ENCODE data around the gene OBSCN.

The OBSCN gene

DNA sequence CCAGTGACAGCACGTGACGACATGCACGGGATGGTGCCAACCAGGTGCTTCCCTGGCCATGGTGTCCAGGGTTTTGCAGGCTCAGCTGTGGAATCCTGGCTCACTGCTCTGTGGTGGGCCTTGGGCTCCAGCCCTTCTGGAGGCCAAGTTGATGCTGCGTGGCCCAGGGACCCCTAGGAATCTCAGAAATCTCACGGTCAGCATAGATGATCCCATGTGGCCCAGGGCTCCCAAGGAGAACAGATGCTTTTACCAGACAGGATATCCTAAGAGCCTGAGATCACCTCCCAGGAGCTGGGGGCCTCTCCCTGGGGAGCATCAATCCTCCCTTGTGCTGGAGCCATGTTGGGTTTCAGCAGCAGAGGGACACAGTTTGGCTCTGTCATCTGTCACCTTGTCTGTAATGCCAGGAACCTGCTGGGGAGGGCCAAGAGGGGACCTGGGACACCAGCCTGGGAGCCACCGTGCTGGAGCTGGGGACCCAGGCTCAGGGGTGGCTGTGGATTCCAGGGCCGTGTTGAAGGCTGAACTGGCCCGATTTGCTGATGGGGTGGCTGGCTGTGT, 134.9 kb downstream of the OBSCN start:
- no peak for DNase-seq

DNA sequence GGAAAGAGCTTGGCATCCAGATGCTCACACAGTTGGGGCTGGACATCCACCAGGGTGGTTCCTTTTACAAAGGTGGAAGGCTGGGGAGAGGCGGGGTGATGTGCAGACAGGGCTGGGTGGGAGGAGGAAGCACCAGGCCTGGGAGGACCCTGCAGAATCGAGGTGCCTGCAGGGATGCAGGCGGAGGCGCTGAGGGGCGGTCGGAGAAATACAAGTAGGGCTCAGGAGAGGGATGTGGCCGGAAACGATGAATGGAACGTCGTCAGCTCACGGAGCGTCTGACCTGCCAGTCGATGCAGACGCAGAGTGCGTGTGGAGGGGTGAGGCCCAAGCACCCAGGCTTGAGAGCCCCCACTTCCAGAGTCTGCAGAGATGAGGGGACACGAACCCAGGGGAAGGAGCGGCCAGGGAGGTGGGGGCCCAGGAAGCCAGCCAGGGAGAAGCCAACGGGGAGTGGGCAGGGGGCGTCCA, 135.4 kb downstream of the OBSCN start:
- DNase-seq = no peak

- no peak for DNase-seq
Observed at GRCh38 chr1:228344631-228345072, 136.8 kb downstream of the OBSCN start.

- DNase-seq = no peak
Observed at GRCh38 chr1:228345201-228345930, 137.5 kb downstream of the OBSCN start.

DNA sequence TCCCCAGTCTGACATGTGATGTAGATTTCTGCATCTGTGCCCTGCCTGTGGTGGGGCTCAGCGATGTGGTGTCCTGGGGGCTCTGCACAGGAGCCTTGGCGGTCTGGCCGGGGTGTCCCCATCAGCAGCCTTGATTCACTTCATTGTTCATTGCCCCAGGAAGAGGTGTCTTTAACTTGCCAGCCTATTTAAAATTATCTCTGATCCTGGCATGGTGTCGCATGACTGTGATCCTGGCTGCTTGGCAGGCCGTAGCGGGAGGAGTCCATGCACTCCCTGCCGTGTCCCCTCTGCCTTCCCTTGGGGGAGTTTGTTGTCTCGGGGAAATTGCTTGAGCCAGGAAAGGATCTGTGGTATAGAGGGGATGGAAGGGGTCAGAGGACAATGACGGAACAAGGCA, 138.9 kb downstream of the OBSCN start:
- no peak for DNase-seq

- no peak for DNase-seq
Observed at GRCh38 chr1:228347181-228347580, 139.3 kb downstream of the OBSCN start.

DNA sequence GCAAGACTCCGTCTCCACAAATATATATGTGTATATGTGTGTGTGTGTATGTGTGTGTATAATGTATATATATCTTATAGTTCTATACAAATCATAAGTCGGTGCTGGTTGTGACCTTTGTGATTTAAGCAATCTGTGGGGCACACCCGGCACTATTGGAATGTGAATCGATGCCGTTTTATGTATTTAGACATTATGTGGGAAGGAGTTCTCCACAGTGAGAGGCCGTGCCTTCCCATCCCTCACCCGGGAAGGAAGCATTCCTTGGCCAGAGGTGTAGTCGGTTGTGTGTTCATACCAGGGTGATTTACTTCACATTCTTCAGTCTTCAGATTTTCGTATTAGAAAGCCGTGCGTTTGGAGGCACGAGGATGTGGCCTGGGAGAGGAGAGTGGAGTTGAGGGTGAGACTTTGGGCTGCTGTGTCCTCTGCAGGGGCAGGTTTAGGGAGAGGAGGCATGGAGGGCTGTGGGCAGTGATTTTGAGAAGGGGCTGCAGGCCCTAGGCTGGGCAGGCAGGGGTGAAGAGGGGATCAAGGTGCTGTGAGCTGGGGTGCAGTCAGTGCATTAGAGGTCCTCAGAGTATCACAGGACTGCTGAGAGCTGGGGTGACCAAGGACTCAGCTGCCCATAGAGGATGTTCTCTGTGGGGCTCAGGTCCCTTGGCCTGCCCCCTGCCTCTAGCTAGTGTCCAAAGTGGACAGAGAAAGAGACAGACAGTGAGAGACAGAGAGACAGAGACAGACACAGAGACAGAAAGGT, 141.0 kb downstream of the OBSCN start:
- no peak for DNase-seq

DNA sequence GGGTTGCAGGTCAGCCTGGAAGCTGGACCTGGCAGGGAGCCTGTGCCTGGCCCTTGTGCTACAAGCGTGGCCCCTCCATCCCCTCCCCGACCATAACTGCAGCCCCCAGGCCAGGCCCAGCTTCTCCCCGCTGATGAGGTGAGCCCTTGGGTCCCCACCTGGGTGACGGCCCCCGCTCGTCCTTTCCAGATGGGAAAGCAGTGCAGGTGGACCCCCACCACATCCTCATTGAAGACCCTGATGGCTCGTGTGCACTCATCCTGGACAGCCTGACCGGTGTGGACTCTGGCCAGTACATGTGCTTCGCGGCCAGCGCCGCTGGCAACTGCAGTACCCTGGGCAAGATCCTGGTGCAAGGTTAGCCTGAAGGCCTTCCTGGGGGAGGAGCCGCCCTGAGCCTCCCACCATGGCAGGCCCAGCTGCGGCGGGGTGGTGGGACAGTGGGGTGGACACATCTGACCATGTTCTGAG, 141.9 kb downstream of the OBSCN start:
- no peak for DNase-seq

- no peak for DNase-seq
Observed at GRCh38 chr1:228350179-228350742, 142.4 kb downstream of the OBSCN start.

DNA sequence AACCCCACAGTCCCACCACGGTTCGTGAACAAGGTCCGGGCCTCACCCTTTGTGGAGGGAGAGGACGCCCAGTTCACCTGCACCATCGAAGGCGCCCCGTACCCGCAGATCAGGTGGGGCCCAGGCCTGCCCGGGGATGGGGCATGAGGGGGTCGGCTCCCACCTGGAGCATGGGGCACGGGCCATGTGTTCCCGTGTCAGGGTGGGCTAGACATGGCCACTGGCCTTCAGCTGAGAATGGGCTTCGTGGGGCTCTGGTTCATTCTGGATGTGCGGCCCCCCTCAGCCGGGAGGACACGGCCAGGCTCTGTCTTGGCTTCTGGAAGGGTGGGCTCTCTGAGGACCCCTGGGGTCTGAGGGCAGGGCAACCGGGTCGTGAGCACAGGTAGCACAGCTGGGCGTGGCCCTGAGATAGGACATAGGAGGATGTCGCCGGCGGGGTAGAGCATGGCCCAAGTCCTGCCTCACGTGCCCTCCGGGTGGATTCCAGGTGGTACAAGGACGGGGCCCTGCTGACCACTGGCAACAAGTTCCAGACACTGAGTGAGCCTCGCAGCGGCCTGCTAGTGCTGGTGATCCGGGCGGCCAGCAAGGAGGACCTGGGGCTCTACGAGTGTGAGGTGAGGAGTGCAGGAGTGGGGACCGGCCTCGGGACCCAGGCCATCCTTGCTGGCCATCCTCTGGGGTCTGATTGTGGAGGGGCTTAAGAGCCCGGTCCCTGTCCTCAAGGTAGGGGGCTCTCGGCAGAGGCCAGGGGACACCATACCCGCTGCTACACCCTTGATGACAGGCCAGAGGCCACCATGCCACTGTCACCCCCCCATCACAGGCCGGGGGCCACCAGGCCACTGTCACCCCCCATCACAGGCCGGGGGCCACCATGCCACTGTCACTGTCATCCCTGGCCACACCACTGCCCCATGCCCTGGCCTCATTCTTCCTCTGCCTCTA, 143.3 kb downstream of the OBSCN start:
- no peak for DNase-seq

DNA sequence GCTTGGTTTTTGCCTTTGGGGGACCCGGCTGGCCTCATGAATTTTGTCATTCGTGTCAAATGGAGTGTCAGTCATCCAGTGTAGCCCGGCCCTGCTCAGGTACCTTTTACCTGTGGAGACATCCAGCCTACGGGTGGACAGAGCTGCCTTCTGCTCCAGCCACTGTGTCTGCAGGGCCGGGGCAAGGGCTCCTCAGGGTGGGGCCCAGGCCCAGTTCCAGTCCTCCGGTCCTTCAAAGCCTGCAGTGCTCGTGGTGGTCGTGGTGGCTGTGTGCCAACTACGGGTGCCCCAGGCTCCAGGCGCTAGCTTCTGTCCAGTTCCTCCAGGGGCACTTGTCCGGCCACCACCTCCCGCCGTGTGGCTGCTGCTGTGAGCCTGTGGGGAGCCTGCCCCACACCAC, 144.0 kb downstream of the OBSCN start:
- no peak for DNase-seq

DNA sequence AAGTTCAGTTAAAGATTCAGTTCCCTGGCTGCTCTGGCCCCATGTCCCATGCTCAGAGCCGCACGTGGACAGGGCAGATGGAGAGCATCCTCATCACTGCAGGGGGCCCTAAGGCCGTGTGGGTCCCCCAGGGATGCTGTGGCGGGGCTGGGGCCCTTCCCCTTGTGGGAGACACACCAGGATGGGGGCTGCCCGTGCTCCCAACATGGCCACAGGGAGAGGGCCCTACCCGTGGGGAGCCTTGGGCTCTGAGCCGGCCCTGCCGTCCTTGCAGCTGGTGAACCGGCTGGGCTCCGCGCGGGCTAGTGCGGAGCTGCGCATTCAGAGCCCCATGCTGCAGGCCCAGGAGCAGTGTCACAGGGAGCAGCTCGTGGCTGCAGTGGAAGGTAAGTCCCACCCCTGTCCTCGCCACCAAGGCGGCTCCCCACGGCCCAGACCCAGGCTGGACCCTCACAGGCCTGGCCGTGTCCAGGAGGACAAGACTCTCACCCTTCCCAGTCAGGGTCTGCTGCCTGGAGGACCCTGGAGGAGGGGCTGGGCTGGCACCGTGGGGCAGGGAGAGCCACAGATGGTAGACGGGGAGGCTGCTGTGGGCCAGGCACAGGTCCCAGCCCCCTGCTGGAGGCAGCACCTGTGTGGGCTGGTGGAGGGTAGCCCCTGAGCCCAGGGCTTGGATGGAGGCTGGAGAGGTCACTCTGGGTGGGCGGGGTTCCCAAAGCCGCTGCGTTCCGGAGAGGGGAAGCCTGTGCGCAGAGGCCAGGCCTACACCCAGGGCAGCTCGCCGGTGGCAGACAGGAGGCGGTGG, 145.0 kb downstream of the OBSCN start:
- no peak for DNase-seq

GRCh38 chr1:228353601-228354371, 145.9 kb downstream of the OBSCN start:
- DNase-seq = no peak

DNA sequence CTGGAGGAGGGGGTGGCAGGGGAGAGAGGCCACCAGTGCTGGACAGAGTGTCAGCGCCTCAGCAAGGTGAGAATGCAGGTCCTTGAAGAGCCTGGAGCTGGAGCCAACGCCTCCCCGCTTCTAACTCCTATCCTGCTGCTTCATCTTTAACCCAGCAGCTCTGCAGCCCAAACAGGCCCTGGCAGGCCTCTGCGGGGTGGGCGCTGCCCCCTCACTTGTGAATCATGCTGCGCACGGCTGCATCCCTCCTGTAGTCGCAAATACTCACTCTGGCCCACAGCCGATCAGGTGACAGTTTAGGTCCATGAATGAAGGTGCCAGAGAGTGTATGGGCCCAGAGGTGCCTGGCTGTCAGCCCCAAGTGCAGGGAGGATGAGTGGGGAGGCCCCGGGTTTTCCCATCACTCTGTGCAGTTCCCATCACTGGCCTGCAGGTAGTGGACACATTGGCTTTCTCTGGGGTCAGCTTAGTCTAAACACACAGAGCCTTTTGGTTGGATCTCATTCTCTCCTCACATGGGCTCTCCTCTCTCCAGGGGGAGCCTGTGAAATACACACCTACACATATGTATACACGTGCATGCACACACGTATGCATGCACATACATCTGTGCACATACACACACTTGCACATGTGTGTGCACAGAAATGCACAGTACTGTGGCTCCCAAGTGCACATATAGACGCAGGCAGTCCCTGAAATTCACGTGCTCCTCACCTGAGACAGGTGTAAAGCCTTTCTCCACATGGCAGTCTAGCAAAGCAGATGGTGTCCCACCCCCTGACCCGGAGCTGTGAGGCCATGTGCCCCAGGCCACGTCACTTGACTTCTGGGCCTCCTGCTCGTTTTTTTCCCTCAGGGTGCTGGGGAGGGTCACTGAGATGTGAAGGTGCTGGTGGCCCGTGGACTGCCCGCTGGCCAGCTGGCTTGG, 146.8 kb downstream of the OBSCN start:
- DNase-seq = no peak

DNA sequence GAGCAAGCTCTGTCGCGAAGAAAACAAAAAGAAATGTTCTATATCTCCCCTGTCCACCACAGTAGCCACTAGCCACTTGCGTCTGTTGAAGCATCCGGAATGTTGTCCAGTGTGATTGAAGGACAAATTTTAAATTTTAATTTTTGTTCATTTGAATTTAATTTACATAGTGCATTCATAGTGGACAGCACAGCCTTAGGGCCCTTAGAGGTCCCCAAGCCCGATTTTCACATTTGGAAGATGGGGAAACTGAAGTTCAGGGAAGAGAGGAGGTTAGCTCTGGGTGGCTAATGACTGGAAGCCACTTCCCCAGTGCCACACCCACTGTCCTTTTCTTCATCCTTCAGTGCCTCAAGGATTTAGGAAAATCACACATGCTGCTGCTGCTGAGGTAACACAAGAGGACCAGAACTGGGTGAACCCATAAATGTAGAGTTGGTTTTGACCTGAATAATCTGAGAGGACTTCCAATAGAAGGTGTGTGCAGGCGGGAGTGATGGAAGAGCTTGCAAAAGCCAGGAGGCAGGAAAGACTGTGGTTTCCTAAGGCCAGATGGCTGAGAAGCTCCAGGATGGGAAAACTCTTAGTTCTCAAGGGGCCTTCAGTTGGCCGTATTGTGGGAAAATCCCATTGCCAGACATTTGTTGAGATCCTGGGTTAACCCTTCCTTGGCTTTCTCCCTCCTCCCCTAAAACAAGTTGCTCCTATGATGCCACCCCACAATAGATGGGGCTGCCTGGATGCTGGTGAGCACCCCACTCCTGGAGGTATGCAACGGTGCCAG, 149.2 kb downstream of the OBSCN start:
- DNase-seq = no peak

DNA sequence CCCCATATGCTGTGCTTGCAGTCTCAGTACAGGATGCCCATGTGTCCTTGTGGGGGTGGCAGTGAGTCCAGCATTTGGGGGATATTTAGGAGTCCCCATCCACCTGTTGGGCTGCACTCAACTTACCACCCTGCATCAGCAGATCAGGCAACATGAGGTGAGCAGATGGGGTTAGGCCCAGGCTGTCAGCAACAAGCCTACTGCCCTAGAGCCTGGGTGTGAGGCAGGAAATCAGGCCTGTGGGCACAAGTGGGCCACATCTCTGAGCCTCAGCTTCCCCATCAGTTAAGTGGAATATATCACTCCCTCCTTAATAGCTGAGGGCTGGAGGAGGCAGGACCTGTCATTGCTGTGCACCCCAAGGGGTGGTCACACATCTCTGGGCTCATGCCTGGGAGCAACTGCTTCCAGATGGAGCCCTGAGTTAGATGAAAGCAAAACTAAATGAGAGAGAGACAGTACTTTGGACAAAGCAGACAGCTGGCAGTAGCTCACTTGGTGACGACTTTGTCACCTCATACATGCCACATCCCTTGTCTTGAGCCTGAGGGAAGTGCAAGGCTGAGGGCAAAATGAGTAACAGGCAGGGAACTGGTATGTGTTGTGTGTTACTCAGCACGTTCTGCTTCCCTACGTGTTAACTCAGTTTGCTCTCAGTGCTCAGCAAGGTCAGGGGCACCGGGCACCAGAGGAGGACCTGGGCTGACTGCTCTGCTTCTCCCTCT, 150.4 kb downstream of the OBSCN start:
- DNase-seq = no peak

GRCh38 chr1:228358764-228359612, 151.1 kb downstream of the OBSCN start:
- DNase-seq = no peak

Data from activated gamma-delta T cell (primary cell).